SK-N-SH (cell line): ENCODE results near the gene HEMGN. TPM values are rescaled to one million over a fixed set of nuclear protein-coding genes. Genes with fewer than 3 reads are reported as not detected.
A peak's percentile ranks its signal among the peaks of the same experiment; 100 is the strongest.

Source experiments
- CTCF ChIA-PET: fragments of 300-600, 350-600 bp; formaldehyde crosslinking; extraction: SDS; loops from one replicate; lab custom pipeline; 2021; lab: Yijun Ruan, JAX
- POLR2A ChIA-PET: fragments of 350-600 bp; sonication (Branson Sonifier 250); formaldehyde crosslinking; extraction: SDS; loops from one replicate; lab custom pipeline; 2020; ENCODE audit warnings: antibody characterized with exemption, inconsistent platforms; lab: Yijun Ruan, JAX
- DNase-seq: peaks from one replicate; pipeline ENCODE4 v3.0.0; 2012
- H2AFZ ChIP-seq: fragments of 200-600 bp; sonication (generic); 2 replicates; pipeline ENCODE4 v1.8.1; 2016; ENCODE audit warnings: antibody characterized with exemption, mild to moderate bottlenecking, low read depth
- H3F3A ChIP-seq: fragments of 200-600 bp; sonication (generic); replicated peaks from 2 replicates; pipeline ENCODE3; 2016; ENCODE audit warnings: antibody characterized with exemption, mild to moderate bottlenecking; ENCODE audit not compliant: insufficient read depth
- H3K27ac ChIP-seq, 2 experiments: fragments of 200-500 bp in 1 of 2; fragments of 200-600 bp in 1 of 2; sonication (Bioruptor generic) in 1 of 2; sonication (generic), shearing (Covaris generic) in 1 of 2; 2 replicates each; pipeline versions ENCODE4 v1.5.1 to v1.6.1; 2014 to 2016; ENCODE audit warnings: low read depth in 2 of 2, inconsistent platforms in 1 of 2, low read length in 1 of 2, mild to moderate bottlenecking in 1 of 2, mixed read lengths in 1 of 2
- H3K27me3 ChIP-seq: fragments of 200-600 bp; sonication (generic), shearing (Covaris generic); 2 replicates; pipeline ENCODE4 v1.6.1; 2016; ENCODE audit warnings: mixed run types; ENCODE audit not compliant: insufficient read depth
- H3K36me3 ChIP-seq, 2 experiments: fragments of 200-500 bp in 1 of 2; fragments of 200-600 bp in 1 of 2; sonication (Bioruptor generic) in 1 of 2; sonication (generic) in 1 of 2; replicated peaks in 1 of 2; 2 replicates each; pipeline versions ENCODE3 to v1.5.1; 2014 to 2016; ENCODE audit warnings: low read length in 1 of 2, mild to moderate bottlenecking in 1 of 2; ENCODE audit not compliant: insufficient read depth in 2 of 2, control insufficient read depth in 1 of 2
- H3K4me1 ChIP-seq, 2 experiments: fragments of 200-500 bp in 1 of 2; fragments of 200-600 bp in 1 of 2; sonication (Bioruptor generic) in 1 of 2; sonication (generic), shearing (Covaris generic) in 1 of 2; 2 replicates each; pipeline versions ENCODE4 v1.5.1 to v1.6.1; 2014 to 2016; ENCODE audit warnings: low read depth in 1 of 2, low read length in 1 of 2, mixed run types in 1 of 2; ENCODE audit not compliant: insufficient read depth in 2 of 2, control insufficient read depth in 1 of 2
- H3K4me2 ChIP-seq: fragments of 200-600 bp; sonication (generic), shearing (Covaris generic); 2 replicates; pipeline ENCODE4 v1.6.1; 2017; ENCODE audit warnings: mixed run types
- H3K4me3 ChIP-seq, 2 experiments: fragments of 200-500 bp in 1 of 2; fragments of 200-600 bp in 1 of 2; sonication (Bioruptor generic) in 1 of 2; sonication (generic), shearing (Covaris generic) in 1 of 2; 2 replicates each; pipeline versions ENCODE4 v1.5.1 to v1.8.1; 2014 to 2016; ENCODE audit warnings: low read depth in 2 of 2, inconsistent platforms in 1 of 2, low read length in 1 of 2, mild to moderate bottlenecking in 1 of 2, mixed read lengths in 1 of 2, moderate library complexity in 1 of 2
- H3K79me2 ChIP-seq: fragments of 200-600 bp; sonication (generic); 2 replicates; pipeline ENCODE4 v1.8.1; 2017; ENCODE audit warnings: mild to moderate bottlenecking; ENCODE audit not compliant: insufficient read depth
- H3K9ac ChIP-seq: fragments of 200-600 bp; sonication (generic); 2 replicates; pipeline ENCODE4 v1.6.1; 2017; ENCODE audit warnings: mixed run types
- H3K9me2 ChIP-seq: fragments of 200-600 bp; sonication (generic); 2 replicates; pipeline ENCODE4 v1.6.1; 2017; ENCODE audit warnings: mixed run types
- H3K9me3 ChIP-seq: fragments of 200-600 bp; sonication (generic); 2 replicates; pipeline ENCODE4 v1.6.1; 2017; ENCODE audit warnings: mixed run types, mild to moderate bottlenecking, moderate library complexity
- H4K20me1 ChIP-seq: fragments of 200-600 bp; sonication (generic); 2 replicates; pipeline ENCODE4 v1.6.1; 2017; ENCODE audit warnings: mild to moderate bottlenecking, mixed run types; ENCODE audit not compliant: insufficient read depth
- CHD2 ChIP-seq: fragments of 150-350 bp; IDR thresholded peaks from 2 replicates; pipeline ENCODE4 v1.6.1; 2018; ENCODE audit warnings: low read length; ENCODE audit not compliant: partially characterized antibody
- ELF1 ChIP-seq: IDR thresholded peaks from 2 replicates; pipeline ENCODE4 v1.4.0; 2012
- EP300 ChIP-seq, 2 experiments: IDR thresholded peaks; 2 replicates each; pipeline versions ENCODE4 v1.4.0 to v1.6.1; 2012; ENCODE audit warnings: borderline replicate concordance in 1 of 2, low read depth in 1 of 2, low read length in 1 of 2
- EZH2phosphoT487 ChIP-seq: fragments of 200-600 bp; sonication (generic); IDR thresholded peaks from 2 replicates; pipeline ENCODE4 v1.6.1; 2017; ENCODE audit warnings: low read depth, mixed run types, mild to moderate bottlenecking, antibody characterized with exemption, moderate library complexity, borderline replicate concordance
- FOSL2 ChIP-seq: IDR thresholded peaks from 2 replicates; pipeline ENCODE4 v1.4.0; 2012; ENCODE audit warnings: low read depth, mild to moderate bottlenecking, moderate library complexity, borderline replicate concordance
- FOXJ3 ChIP-seq: sonication (generic); formaldehyde crosslinking; IDR thresholded peaks from 2 replicates; pipeline ENCODE4 v1.5.1; 2020; ENCODE audit warnings: mild to moderate bottlenecking, missing genetic modification reagents
- FOXM1 ChIP-seq: IDR thresholded peaks from 2 replicates; pipeline ENCODE4 v1.4.0; 2012; ENCODE audit warnings: low read depth, mild to moderate bottlenecking
- GABPA ChIP-seq: IDR thresholded peaks from 2 replicates; pipeline ENCODE4 v1.4.0; 2012; ENCODE audit warnings: low read depth, mild to moderate bottlenecking
- GATA2 ChIP-seq: sonication (generic); formaldehyde crosslinking; IDR thresholded peaks from 2 replicates; pipeline ENCODE4 v1.5.0; 2020; ENCODE audit warnings: mild to moderate bottlenecking, missing genetic modification reagents
- JUND ChIP-seq: IDR thresholded peaks from 2 replicates; pipeline ENCODE4 v1.4.0; 2012
- MXI1 ChIP-seq: IDR thresholded peaks from 2 replicates; pipeline ENCODE4 v1.6.1; 2012; ENCODE audit warnings: mild to moderate bottlenecking, low read depth, low read length, improper control_type of control experiment
- NFIC ChIP-seq: IDR thresholded peaks from 2 replicates; pipeline ENCODE4 v1.4.0; 2012; ENCODE audit warnings: borderline replicate concordance
- NRF1 ChIP-seq: IDR thresholded peaks from 2 replicates; pipeline ENCODE4 v1.6.1; 2012; ENCODE audit warnings: low read depth, mild to moderate bottlenecking, low read length
- RFX5 ChIP-seq: IDR thresholded peaks from 2 replicates; pipeline ENCODE4 v1.6.1; 2012; ENCODE audit warnings: mild to moderate bottlenecking, improper control_type of control experiment, low read length
- RXRA ChIP-seq: IDR thresholded peaks from 2 replicates; pipeline ENCODE4 v1.4.0; 2012; ENCODE audit warnings: low read depth, mild to moderate bottlenecking, borderline replicate concordance
- SIN3A ChIP-seq: IDR thresholded peaks from 2 replicates; pipeline ENCODE4 v1.6.1; 2012; ENCODE audit warnings: low read depth, mild to moderate bottlenecking, low read length, moderate library complexity, borderline replicate concordance
- SMC3 ChIP-seq: IDR thresholded peaks from 2 replicates; pipeline ENCODE4 v1.6.1; 2012; ENCODE audit warnings: low read depth, low read length, improper control_type of control experiment
- TAF1 ChIP-seq: IDR thresholded peaks from 2 replicates; pipeline ENCODE4 v1.6.1; 2012; ENCODE audit warnings: low read depth, mild to moderate bottlenecking, low read length, moderate library complexity, borderline replicate concordance
- TEAD4 ChIP-seq: IDR thresholded peaks from 2 replicates; pipeline ENCODE4 v1.4.0; 2012; ENCODE audit warnings: mild to moderate bottlenecking, borderline replicate concordance; ENCODE audit not compliant: insufficient read depth
- YY1 ChIP-seq: IDR thresholded peaks from 2 replicates; pipeline ENCODE4 v1.4.0; 2012; ENCODE audit warnings: low read depth, mild to moderate bottlenecking
- WGBS: methylation state at CpG from one replicate; pipeline ENCODE4 v1.1.6; 2017; ENCODE audit warnings: low lambda C conversion rate; 5-methylcytosine and 5-hydroxymethylcytosine counted together
- polyA plus RNA-seq, 3 experiments: library from polyadenylated mRNA; depleted of rRNA; stranded (reverse); fragments of >200 nt; gene quantifications; 2 replicates each; pipeline ENCODE4 v1.2.3, GENCODE V29; 2012
- TF ChIP-seq, protein P1 (sequence below): fragments of 200-600 bp; sonication (generic); IDR thresholded peaks from 2 replicates; pipeline ENCODE4 v1.6.1; 2017; ENCODE audit warnings: antibody characterized with exemption, mild to moderate bottlenecking, moderate library complexity
- TF ChIP-seq, protein P2 (sequence below): IDR thresholded peaks from 2 replicates; pipeline ENCODE4 v1.4.0; 2012; ENCODE audit warnings: low read depth
- TF ChIP-seq, protein P3 (sequence below): IDR thresholded peaks from 2 replicates; pipeline ENCODE4 v1.4.0; 2012; ENCODE audit warnings: low read depth, borderline replicate concordance
- TF ChIP-seq, protein P4 (sequence below): IDR thresholded peaks from 2 replicates; pipeline ENCODE4 v1.6.1; 2012; ENCODE audit warnings: mild to moderate bottlenecking, low read depth, low read length, moderate library complexity
- TF ChIP-seq, protein P5 (sequence below): IDR thresholded peaks from 2 replicates; pipeline ENCODE4; 2012

HEMGN gene
- polyA plus RNA-seq, 1 of the 3 experiments (the other 2 are of a cell fraction), result not detected

DNA sequence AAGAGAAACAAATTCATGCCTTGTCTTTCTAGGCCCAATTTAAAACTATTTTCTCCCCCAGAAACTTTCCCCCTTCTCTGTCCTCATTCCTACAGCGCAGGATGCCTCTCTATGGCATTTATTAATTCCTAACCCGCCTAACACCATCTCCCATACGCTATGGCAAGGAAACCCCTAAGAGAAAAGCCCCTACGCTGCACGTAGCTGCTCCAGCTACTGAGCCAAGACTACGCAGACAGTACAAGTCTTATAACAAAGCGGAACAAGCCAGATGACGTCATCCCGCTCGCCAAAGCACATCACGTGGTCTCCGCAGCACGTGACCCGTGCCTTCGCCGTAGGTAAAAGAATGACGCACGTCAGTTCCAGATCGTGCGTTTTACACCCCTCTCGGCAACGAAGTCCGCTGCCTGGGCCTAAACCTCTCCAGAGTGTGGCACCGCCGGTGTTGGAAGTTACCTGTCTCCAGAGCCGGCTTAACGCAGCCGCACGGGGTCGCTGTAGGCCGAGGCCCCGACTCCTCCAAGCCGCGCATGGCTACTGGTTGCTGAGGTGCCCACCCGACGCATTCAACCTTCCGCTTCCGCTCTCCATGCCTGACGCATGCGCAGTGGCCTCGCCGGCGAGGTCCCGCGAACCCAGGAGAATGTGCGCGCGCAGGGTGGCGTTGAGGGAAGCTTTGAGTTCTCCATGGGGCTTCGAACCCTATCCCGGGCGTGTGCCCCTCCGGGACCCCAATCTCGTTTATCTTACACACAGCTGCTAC lies 15.8 kb downstream of the HEMGN start, which contains the start of gene TRMO:
Gene TRMO, minus strand, starts transcription at position 542 of the 766 bp plus-strand sequence. Its CDS starts 7 bp downstream, at position 535.
- Histone ChIP-seq H3F3A (peaks cover 15% of the 10 kb centered on the region), H3K27me3 (no peaks in the 10 kb centered on the region), H3K4me3 (peak within 1 kb of the TSS; percentile 72 to 74), H3K9me2 (no peaks in the 10 kb centered on the region), H2AFZ (peak within 1 kb of the TSS; percentile 99), H3K9ac (peak within 1 kb of the TSS; percentile 86), H3K4me1 (peaks cover 0 to 3% of the 10 kb centered on the region in 2 experiments; a peak in 3 of 4 replicates), H3K27ac (peak within 1 kb of the TSS; percentile 94 to 99), H3K36me3 (no peaks in the 10 kb centered on the region), H4K20me1 (no peaks in the 10 kb centered on the region), H3K9me3 (no peaks in the 10 kb centered on the region), H3K4me2 (peak within 1 kb of the TSS; percentile 84), H3K79me2 (peaks cover 7% of the 10 kb centered on the region)
- ChIA-PET CTCF (interaction anchor here (0.5 to 5.6 kb wide), 37 partner anchors 10 to 854 kb away, joined by 3 to 96 read pairs (median 6); partner anchors contain the start of genes ANP32B, CORO2A, HEMGN and NANS), POLR2A (interaction anchor here (0.6 to 2.6 kb wide), 15 partner anchors 12 to 358 kb away, joined by 3 to 16 read pairs (median 4); partner anchors contain the start of genes ANP32B, NANS, NCBP1 and TBC1D2)
- under 1% methylated on average over 23 of the region's 54 CpGs for WGBS
- peak; percentile 93 for DNase-seq
- TF ChIP-seq, protein P1, sequence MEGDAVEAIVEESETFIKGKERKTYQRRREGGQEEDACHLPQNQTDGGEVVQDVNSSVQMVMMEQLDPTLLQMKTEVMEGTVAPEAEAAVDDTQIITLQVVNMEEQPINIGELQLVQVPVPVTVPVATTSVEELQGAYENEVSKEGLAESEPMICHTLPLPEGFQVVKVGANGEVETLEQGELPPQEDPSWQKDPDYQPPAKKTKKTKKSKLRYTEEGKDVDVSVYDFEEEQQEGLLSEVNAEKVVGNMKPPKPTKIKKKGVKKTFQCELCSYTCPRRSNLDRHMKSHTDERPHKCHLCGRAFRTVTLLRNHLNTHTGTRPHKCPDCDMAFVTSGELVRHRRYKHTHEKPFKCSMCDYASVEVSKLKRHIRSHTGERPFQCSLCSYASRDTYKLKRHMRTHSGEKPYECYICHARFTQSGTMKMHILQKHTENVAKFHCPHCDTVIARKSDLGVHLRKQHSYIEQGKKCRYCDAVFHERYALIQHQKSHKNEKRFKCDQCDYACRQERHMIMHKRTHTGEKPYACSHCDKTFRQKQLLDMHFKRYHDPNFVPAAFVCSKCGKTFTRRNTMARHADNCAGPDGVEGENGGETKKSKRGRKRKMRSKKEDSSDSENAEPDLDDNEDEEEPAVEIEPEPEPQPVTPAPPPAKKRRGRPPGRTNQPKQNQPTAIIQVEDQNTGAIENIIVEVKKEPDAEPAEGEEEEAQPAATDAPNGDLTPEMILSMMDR, result peak; percentile 77
- TF ChIP-seq TAF1, result peak; percentile 75
- TF ChIP-seq MXI1, result peak; percentile 71; the same call in 1 of the 2 replicates
- TF ChIP-seq ELF1, result peak; percentile 77
- peak; percentile 75 for TF ChIP-seq CHD2
- TF ChIP-seq, protein P2, sequence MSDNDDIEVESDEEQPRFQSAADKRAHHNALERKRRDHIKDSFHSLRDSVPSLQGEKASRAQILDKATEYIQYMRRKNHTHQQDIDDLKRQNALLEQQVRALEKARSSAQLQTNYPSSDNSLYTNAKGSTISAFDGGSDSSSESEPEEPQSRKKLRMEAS, result peak; percentile 96
- TF ChIP-seq, protein P3, sequence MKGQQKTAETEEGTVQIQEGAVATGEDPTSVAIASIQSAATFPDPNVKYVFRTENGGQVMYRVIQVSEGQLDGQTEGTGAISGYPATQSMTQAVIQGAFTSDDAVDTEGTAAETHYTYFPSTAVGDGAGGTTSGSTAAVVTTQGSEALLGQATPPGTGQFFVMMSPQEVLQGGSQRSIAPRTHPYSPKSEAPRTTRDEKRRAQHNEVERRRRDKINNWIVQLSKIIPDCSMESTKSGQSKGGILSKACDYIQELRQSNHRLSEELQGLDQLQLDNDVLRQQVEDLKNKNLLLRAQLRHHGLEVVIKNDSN, result peak; percentile 100
- TF ChIP-seq NRF1, result peak; percentile 97
- TF ChIP-seq, protein P4, sequence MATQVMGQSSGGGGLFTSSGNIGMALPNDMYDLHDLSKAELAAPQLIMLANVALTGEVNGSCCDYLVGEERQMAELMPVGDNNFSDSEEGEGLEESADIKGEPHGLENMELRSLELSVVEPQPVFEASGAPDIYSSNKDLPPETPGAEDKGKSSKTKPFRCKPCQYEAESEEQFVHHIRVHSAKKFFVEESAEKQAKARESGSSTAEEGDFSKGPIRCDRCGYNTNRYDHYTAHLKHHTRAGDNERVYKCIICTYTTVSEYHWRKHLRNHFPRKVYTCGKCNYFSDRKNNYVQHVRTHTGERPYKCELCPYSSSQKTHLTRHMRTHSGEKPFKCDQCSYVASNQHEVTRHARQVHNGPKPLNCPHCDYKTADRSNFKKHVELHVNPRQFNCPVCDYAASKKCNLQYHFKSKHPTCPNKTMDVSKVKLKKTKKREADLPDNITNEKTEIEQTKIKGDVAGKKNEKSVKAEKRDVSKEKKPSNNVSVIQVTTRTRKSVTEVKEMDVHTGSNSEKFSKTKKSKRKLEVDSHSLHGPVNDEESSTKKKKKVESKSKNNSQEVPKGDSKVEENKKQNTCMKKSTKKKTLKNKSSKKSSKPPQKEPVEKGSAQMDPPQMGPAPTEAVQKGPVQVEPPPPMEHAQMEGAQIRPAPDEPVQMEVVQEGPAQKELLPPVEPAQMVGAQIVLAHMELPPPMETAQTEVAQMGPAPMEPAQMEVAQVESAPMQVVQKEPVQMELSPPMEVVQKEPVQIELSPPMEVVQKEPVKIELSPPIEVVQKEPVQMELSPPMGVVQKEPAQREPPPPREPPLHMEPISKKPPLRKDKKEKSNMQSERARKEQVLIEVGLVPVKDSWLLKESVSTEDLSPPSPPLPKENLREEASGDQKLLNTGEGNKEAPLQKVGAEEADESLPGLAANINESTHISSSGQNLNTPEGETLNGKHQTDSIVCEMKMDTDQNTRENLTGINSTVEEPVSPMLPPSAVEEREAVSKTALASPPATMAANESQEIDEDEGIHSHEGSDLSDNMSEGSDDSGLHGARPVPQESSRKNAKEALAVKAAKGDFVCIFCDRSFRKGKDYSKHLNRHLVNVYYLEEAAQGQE, result no peak
- TF ChIP-seq FOXM1, result no peak
- 0 out of 2 replicates have a peak, but pooled peaks have one; percentile 22 for TF ChIP-seq SIN3A
- no peak for TF ChIP-seq EZH2phosphoT487
- TF ChIP-seq TEAD4, result no peak
- TF ChIP-seq RFX5, result no peak
- no peak for TF ChIP-seq GATA2 (CRISPR knock-in tag)
- no peak for TF ChIP-seq FOXJ3 (CRISPR knock-in tag)
- TF ChIP-seq GABPA, result peak; percentile 81
- TF ChIP-seq EP300 (IDR thresholded peaks at IDR 0.05; ENCODE audit: borderline replicate concordance in 1 of 2, low read depth in 1 of 2, low read length in 1 of 2), result peak in 1 of 2 experiments; percentile 24; a peak in 2 of 4 replicates
- TF ChIP-seq RXRA, result no peak
- TF ChIP-seq YY1, result peak; percentile 73; the same call in 1 of the 2 replicates
- TF ChIP-seq, protein P5, sequence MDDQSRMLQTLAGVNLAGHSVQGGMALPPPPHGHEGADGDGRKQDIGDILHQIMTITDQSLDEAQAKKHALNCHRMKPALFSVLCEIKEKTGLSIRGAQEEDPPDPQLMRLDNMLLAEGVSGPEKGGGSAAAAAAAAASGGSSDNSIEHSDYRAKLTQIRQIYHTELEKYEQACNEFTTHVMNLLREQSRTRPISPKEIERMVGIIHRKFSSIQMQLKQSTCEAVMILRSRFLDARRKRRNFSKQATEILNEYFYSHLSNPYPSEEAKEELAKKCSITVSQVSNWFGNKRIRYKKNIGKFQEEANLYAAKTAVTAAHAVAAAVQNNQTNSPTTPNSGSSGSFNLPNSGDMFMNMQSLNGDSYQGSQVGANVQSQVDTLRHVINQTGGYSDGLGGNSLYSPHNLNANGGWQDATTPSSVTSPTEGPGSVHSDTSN, result peak; percentile 25
- TF ChIP-seq FOSL2, result peak; percentile 60; the same call in 1 of the 2 replicates
- TF ChIP-seq NFIC, result 0 out of 2 replicates have a peak, but pooled peaks have one; percentile 34
- TF ChIP-seq SMC3, result no peak
- peak; percentile 75 for TF ChIP-seq JUND
